GM12872 (cell line): ENCODE measurements around the gene PIAS4.

Experiments
- CTCF ChIP-seq: IDR thresholded peaks from 3 replicates; pipeline ENCODE4 v1.5.1; 2011; ENCODE audit warnings: low read depth, mild to moderate bottlenecking, low read length, moderate library complexity; ENCODE audit not compliant: insufficient read depth

PIAS4 gene

GRCh38 chr19:3975637-3976087, 31.9 kb upstream of the PIAS4 start:
- no peak for TF ChIP-seq CTCF

DNA sequence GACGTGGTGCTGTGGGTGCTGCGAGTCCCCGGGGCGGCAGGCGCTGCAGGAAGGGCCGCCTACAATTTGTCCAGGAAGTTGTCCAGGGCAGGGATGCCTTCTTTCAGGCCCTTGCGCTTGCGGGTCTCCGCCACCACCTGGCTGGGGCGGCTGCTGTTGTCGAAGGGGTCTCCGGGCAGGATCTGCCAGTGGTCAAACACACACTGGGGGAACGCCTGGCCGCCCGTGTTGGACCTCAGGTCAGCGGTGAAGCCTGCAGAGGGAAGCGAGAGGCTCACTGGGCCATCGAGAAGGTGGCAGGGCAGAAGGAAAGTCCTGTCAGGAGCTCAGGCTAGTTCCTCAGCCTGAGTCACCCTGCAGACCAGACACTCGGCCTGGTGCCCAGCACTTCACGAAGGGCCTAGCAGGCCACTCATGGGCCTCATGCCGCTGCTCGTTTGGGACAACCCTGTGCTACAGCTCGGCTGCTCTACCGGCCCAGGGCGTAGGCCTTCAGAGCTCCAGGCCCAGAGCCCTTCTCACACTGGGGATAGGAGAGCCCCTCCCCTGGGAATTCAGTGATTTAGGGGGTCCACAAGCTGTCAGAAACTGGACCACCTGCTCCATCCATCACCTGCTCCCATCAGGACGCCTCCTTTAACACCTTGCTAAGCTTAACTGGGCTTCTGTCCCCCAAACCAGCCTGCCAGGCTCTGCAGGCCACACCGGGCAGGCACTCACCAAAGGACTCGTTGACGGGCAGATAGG, 30.9 kb upstream of the PIAS4 start:
- TF ChIP-seq CTCF = no peak

- TF ChIP-seq CTCF = peak; percentile 30; the same call in 1 of the 3 replicates
These were observed 30.0 kb upstream of the PIAS4 start for GRCh38 chr19:3977242-3978143.

DNA sequence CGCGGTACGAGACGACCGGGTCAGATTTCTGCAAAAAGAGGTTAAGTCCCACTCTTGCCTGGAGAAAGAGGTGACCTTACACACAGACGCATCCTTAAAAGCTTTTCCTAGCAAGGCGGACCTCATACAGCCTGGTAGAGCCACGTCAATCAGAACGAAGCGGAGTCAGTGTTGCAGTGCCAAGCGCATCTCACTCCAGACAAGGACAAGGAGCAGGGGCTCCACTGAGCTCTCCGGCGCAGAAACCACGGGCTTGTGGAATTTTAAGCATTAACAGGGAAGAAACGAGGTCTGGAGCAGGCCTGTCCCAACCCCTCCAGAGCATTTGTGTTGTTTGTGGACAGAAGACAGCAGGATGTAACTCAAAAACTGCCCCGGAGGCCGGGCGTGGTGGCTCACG, 29.4 kb upstream of the PIAS4 start:
- TF ChIP-seq CTCF = no peak

GRCh38 chr19:3979289-3979673, 28.3 kb upstream of the PIAS4 start:
- TF ChIP-seq CTCF = no peak

DNA sequence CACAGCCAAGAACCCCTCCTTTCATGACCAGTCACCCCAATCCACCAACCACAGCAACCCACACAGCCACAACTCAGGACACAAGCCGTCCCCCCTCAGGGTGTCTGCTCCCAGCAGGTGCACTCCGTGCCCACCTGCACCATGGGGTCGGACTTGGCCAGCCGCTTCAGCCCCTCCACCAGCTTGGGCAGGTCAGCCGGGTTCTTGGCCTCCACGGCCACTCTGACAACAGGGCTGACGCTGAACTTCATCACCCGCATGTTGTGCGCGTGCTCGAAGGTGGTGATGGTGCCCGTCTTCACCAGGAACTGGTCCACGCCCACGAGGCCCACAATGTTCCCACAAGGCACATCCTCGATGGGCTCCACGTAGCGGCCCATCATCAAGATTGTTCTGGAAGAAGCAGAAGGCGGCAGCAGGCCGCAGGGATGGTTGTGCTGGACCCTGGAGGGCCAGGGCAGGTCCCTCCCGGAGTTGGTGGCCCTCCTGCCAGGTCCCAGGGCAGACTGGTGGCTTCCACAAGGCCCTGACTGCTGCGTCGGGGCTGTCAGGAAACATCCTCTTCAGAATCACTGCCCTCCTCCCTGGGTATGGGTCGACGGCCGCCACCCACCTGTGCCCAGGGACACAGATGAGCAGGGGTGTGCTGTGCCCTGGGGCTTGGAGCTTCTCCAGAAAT, 27.7 kb upstream of the PIAS4 start:
- TF ChIP-seq CTCF = no peak
